Effector memory CD4-positive, alpha-beta T cell (primary cell): ENCODE results near the gene PRKAG3.

ENCODE experiments used
- DNase-seq, 3 donors: peaks; one replicate each; pipeline ENCODE4 v3.0.0-alpha.2; 2020
- H3K27ac ChIP-seq: 2 replicates; pipeline ENCODE4 v1.7.0; 2013; ENCODE audit warnings: mild to moderate bottlenecking, low read length, moderate library complexity; ENCODE audit not compliant: insufficient read depth, poor library complexity, severe bottlenecking
- H3K27me3 ChIP-seq: replicated peaks from 2 replicates; pipeline ENCODE4 v1.7.0; 2013; ENCODE audit warnings: mild to moderate bottlenecking, low read length; ENCODE audit not compliant: insufficient read depth, control insufficient read depth, poor library complexity, severe bottlenecking
- H3K36me3 ChIP-seq: 2 replicates; pipeline ENCODE4 v1.7.0; 2013; ENCODE audit warnings: mild to moderate bottlenecking, low read length, moderate library complexity; ENCODE audit not compliant: control insufficient read depth, insufficient read depth
- H3K4me1 ChIP-seq: 2 replicates; pipeline ENCODE4 v1.7.0; 2013; ENCODE audit warnings: low read length, mild to moderate bottlenecking; ENCODE audit not compliant: control insufficient read depth, insufficient read depth, poor library complexity, severe bottlenecking
- H3K4me3 ChIP-seq: 2 replicates; pipeline ENCODE4 v1.7.0; 2013; ENCODE audit warnings: low read length, low read depth, mild to moderate bottlenecking; ENCODE audit not compliant: insufficient read depth, poor library complexity, severe bottlenecking
- H3K9me3 ChIP-seq: 2 replicates; pipeline ENCODE4 v1.7.0; 2013; ENCODE audit warnings: mild to moderate bottlenecking, low read length, moderate library complexity; ENCODE audit not compliant: control insufficient read depth

PRKAG3 gene

GRCh38 chr2:218875692-218876246 is 44.2 kb upstream of the PRKAG3 start:
- H3K36me3 ChIP-seq: no peaks in the 10 kb centered on the region
- no peak for DNase-seq
- peaks cover 38% of the 10 kb centered on the region for H3K4me1 ChIP-seq
- H3K27ac ChIP-seq: no peak overlapping the region
- no peak overlapping the region for H3K4me3 ChIP-seq
- no peaks in the 10 kb centered on the region for H3K9me3 ChIP-seq
- peaks cover 27% of the 10 kb centered on the region for H3K27me3 ChIP-seq

- Histone ChIP-seq H3K4me3 (peak overlapping the region; percentile 22), H3K27me3 (peaks cover 29% of the 10 kb centered on the region)
Measured at GRCh38 chr2:218873359-218874194, 42.0 kb upstream of the PRKAG3 start.

GRCh38 chr2:218872645-218873358 is 41.2 kb upstream of the PRKAG3 start:
- DNase-seq: no peak
- Histone ChIP-seq H3K27me3 (peaks cover 29% of the 10 kb centered on the region), H3K4me3 (peak overlapping the region; percentile 22), H3K36me3 (no peaks in the 10 kb centered on the region), H3K27ac (no peak overlapping the region), H3K9me3 (no peaks in the 10 kb centered on the region), H3K4me1 (peaks cover 28% of the 10 kb centered on the region)

More at GRCh38 chr2:218873359-218874194, 42.0 kb upstream of the PRKAG3 start:
- Histone ChIP-seq H3K27ac (no peak overlapping the region), H3K9me3 (no peaks in the 10 kb centered on the region), H3K36me3 (no peaks in the 10 kb centered on the region), H3K4me1 (peaks cover 28% of the 10 kb centered on the region)
- no peak for DNase-seq

- H3K4me3 ChIP-seq: peak overlapping the region; percentile 43
- H3K27me3 ChIP-seq: peaks cover 29% of the 10 kb centered on the region
Measured at GRCh38 chr2:218871345-218872302, 40.0 kb upstream of the PRKAG3 start.

GRCh38 chr2:218870984-218871344 is 39.4 kb upstream of the PRKAG3 start:
- H3K4me1 ChIP-seq: peaks cover 18% of the 10 kb centered on the region
- H3K27ac ChIP-seq: no peak overlapping the region
- H3K4me3 ChIP-seq: peak overlapping the region; percentile 43
- H3K36me3 ChIP-seq: no peaks in the 10 kb centered on the region
- no peaks in the 10 kb centered on the region for H3K9me3 ChIP-seq
- H3K27me3 ChIP-seq: peaks cover 29% of the 10 kb centered on the region
- no peak for DNase-seq

More at GRCh38 chr2:218871345-218872302, 40.0 kb upstream of the PRKAG3 start:
- no peak for DNase-seq
- H3K4me1 ChIP-seq: peaks cover 18% of the 10 kb centered on the region
- no peaks in the 10 kb centered on the region for H3K36me3 ChIP-seq
- H3K27ac ChIP-seq: no peak overlapping the region
- H3K9me3 ChIP-seq: no peaks in the 10 kb centered on the region

- H3K9me3 ChIP-seq: no peaks in the 10 kb centered on the region
- peaks cover 18% of the 10 kb centered on the region for H3K4me1 ChIP-seq
- no peak for DNase-seq
- H3K36me3 ChIP-seq: no peaks in the 10 kb centered on the region
- peaks cover 25% of the 10 kb centered on the region for H3K27me3 ChIP-seq
- H3K27ac ChIP-seq: no peak overlapping the region
- H3K4me3 ChIP-seq: no peak overlapping the region
Measured at GRCh38 chr2:218869064-218869463, 37.5 kb upstream of the PRKAG3 start.

- Histone ChIP-seq H3K4me3 (no peak overlapping the region), H3K4me1 (peaks cover 8% of the 10 kb centered on the region), H3K27me3 (peaks cover 14% of the 10 kb centered on the region), H3K36me3 (no peaks in the 10 kb centered on the region), H3K9me3 (no peaks in the 10 kb centered on the region), H3K27ac (no peak overlapping the region)
- no peak for DNase-seq
Measured at GRCh38 chr2:218867900-218868299, 36.3 kb upstream of the PRKAG3 start.

- DNase-seq: no peak
- H3K4me3 ChIP-seq: no peak overlapping the region
- H3K27ac ChIP-seq: no peak overlapping the region
- H3K27me3 ChIP-seq: peaks cover 16% of the 10 kb centered on the region
- peaks cover 6% of the 10 kb centered on the region for H3K4me1 ChIP-seq
- H3K9me3 ChIP-seq: no peaks in the 10 kb centered on the region
- H3K36me3 ChIP-seq: no peaks in the 10 kb centered on the region
Measured at GRCh38 chr2:218865999-218866398, 34.4 kb upstream of the PRKAG3 start.

- H3K9me3 ChIP-seq: no peaks in the 10 kb centered on the region
- H3K36me3 ChIP-seq: no peaks in the 10 kb centered on the region
- H3K4me3 ChIP-seq: no peak overlapping the region
- H3K27me3 ChIP-seq: peaks cover 18% of the 10 kb centered on the region
- H3K27ac ChIP-seq: no peak overlapping the region
- H3K4me1 ChIP-seq: peaks cover 7% of the 10 kb centered on the region
- DNase-seq: no peak
Measured at GRCh38 chr2:218865396-218865795, 33.8 kb upstream of the PRKAG3 start.
